HUDEP-2 (cell line): Measurements from ENCODE around the gene BUB1.
"Not testable (repeated sequence)": the region's sequence is repeated elsewhere in the genome, so short reads cannot be mapped to it uniquely, and the experiment has no call there.

Experiments used
- DNase-seq, 76 experiments: peaks; one replicate each; lab custom pipeline; 2025; ENCODE audit not compliant: unreplicated experiment in 76 of 76; lab: John Stamatoyannopoulos, UW

BUB1 gene

GRCh38 chr2:110691612-110692258 lies 13.9 kb upstream of the BUB1 start:
- peak in 2 of 76 experiments; percentile 2 to 3 for DNase-seq

- DNase-seq, result no peak
Observed at GRCh38 chr2:110690083-110690965, 12.5 kb upstream of the BUB1 start.

GRCh38 chr2:110688594-110689091 lies 10.8 kb upstream of the BUB1 start:
- DNase-seq, result no peak

- DNase-seq, result not testable (repeated sequence)
Observed at GRCh38 chr2:110687775-110688484, 10.1 kb upstream of the BUB1 start.

- no peak for DNase-seq
Observed at GRCh38 chr2:110682872-110683271, 5.0 kb upstream of the BUB1 start.

- no peak for DNase-seq
Observed at GRCh38 chr2:110682267-110682666, 4.4 kb upstream of the BUB1 start.

GRCh38 chr2:110680709-110681108 lies 2.8 kb upstream of the BUB1 start:
- no peak for DNase-seq

GRCh38 chr2:110679865-110680264 lies 2.0 kb upstream of the BUB1 start:
- DNase-seq, result peak in 1 of 76 experiments; percentile 9

GRCh38 chr2:110679337-110679707 lies 1.5 kb upstream of the BUB1 start:
- DNase-seq, result peak in 44 of 76 experiments; percentile 3 to 65 (median 26)

GRCh38 chr2:110678457-110679336 lies 834 bp upstream of the BUB1 start:
- DNase-seq, result peak in 47 of 76 experiments; percentile 5 to 69 (median 26)

GRCh38 chr2:110677080-110677479 lies 783 bp downstream of the BUB1 start:
- DNase-seq, result no peak

GRCh38 chr2:110675679-110676078 lies 2.2 kb downstream of the BUB1 start:
- no peak for DNase-seq

GRCh38 chr2:110674620-110675555 lies 3.0 kb downstream of the BUB1 start:
- DNase-seq, result peak in 10 of 76 experiments; percentile 2 to 27 (median 10)

GRCh38 chr2:110673201-110673600 lies 4.7 kb downstream of the BUB1 start:
- no peak for DNase-seq

- DNase-seq, result no peak
Observed at GRCh38 chr2:110670826-110671225, 7.0 kb downstream of the BUB1 start.

- DNase-seq, result no peak
Observed at GRCh38 chr2:110669079-110669478, 8.8 kb downstream of the BUB1 start.

- no peak for DNase-seq
Observed at GRCh38 chr2:110667071-110667470, 10.8 kb downstream of the BUB1 start.

- no peak for DNase-seq
Observed at GRCh38 chr2:110664135-110664534, 13.7 kb downstream of the BUB1 start.

- no peak for DNase-seq
Observed at GRCh38 chr2:110662560-110662959, 15.3 kb downstream of the BUB1 start.
